ENCODE results near the gene CAMK1D.

CAMK1D gene

GRCh38 chr10:12538491-12538995 is 189.2 kb downstream of the CAMK1D start:
- H3K4me1 ChIP-seq (ENCODE audit: control insufficient read depth, low read length) = no peaks in the 10 kb centered on the region
- H3K4me3 ChIP-seq (ENCODE audit: low read length) = no peak overlapping the region
- TF ChIP-seq, protein P1, sequence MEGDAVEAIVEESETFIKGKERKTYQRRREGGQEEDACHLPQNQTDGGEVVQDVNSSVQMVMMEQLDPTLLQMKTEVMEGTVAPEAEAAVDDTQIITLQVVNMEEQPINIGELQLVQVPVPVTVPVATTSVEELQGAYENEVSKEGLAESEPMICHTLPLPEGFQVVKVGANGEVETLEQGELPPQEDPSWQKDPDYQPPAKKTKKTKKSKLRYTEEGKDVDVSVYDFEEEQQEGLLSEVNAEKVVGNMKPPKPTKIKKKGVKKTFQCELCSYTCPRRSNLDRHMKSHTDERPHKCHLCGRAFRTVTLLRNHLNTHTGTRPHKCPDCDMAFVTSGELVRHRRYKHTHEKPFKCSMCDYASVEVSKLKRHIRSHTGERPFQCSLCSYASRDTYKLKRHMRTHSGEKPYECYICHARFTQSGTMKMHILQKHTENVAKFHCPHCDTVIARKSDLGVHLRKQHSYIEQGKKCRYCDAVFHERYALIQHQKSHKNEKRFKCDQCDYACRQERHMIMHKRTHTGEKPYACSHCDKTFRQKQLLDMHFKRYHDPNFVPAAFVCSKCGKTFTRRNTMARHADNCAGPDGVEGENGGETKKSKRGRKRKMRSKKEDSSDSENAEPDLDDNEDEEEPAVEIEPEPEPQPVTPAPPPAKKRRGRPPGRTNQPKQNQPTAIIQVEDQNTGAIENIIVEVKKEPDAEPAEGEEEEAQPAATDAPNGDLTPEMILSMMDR (IDR thresholded peaks at IDR 0.05; ENCODE audit: low read depth, low read length, poor library complexity, severe bottlenecking) = no peak
- TF ChIP-seq EZH2phosphoT487 (IDR thresholded peaks at IDR 0.05; ENCODE audit: borderline replicate concordance, low read length) = no peak
- peaks cover 92% of the 10 kb centered on the region for H3K79me2 ChIP-seq (ENCODE audit: control insufficient read depth, low read length)
- no peaks in the 10 kb centered on the region for H3K36me3 ChIP-seq (ENCODE audit: control insufficient read depth, low read length)
- no peak overlapping the region for H3K4me2 ChIP-seq (ENCODE audit: low read length)
- no peak overlapping the region for H3K27ac ChIP-seq (ENCODE audit: low read depth, low read length)
- no peaks in the 10 kb centered on the region for H3K9me3 ChIP-seq (ENCODE audit: control insufficient read depth, insufficient read depth, low read length)
- no peaks in the 10 kb centered on the region for H3K27me3 ChIP-seq (ENCODE audit: control insufficient read depth, low read length)
- H4K20me1 ChIP-seq (ENCODE audit: control insufficient read depth, insufficient read depth, low read depth, low read length) = peaks cover 11% of the 10 kb centered on the region
- no peaks in the 10 kb centered on the region for H3K9me2 ChIP-seq (replicated peaks; ENCODE audit: control insufficient read depth, low read length)
- no peaks in the 10 kb centered on the region for H3F3A ChIP-seq (ENCODE audit: control insufficient read depth, insufficient read depth)

DNA sequence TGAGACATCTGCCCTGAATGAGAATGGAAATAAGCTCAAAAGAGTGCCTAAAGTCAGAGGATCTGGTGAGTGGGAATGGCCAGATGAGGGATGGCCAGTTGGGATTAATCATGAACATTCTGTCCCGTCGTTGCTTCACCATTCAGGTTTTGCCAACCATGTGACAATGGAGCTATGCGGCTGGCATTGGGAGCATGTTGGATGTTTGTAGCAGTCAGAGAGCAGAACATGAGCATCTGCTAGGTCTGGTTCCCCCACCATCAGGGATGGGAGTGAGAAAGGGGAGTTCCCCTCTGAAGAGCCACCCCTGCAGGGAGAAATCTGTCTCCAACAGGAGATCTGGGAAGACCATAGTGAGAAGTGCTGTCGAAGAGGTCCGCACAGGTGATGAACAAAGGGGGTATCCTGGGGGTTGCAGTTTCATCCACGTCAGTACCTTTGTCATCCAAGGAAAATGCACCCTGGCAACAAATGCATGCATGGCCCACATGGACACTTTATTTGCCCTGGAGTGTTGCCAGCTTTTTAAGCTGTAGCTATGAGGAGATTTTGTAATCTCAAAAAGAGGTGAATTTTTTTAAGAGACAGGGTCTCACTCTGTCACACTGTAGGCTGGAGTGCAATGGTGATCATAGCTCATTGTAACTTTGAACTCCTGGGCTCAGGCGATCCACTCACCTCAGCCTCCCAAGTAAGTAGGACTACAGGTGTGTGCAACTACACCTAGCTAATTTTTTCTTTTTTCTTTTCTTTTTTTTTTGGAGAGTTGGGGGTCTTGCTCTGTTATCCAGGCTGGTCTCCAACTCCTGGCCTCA is 190.2 kb downstream of the CAMK1D start:
- Histone ChIP-seq H3K9me2 (replicated peaks; ENCODE audit: control insufficient read depth, low read length) (no peaks in the 10 kb centered on the region), H3F3A (ENCODE audit: control insufficient read depth, insufficient read depth) (no peaks in the 10 kb centered on the region), H3K36me3 (ENCODE audit: control insufficient read depth, low read length) (no peaks in the 10 kb centered on the region), H3K4me2 (ENCODE audit: low read length) (no peak overlapping the region), H3K27ac (ENCODE audit: low read depth, low read length) (no peak overlapping the region), H3K27me3 (ENCODE audit: control insufficient read depth, low read length) (no peaks in the 10 kb centered on the region), H3K4me3 (ENCODE audit: low read length) (no peak overlapping the region), H3K4me1 (ENCODE audit: control insufficient read depth, low read length) (no peaks in the 10 kb centered on the region), H3K9me3 (ENCODE audit: control insufficient read depth, insufficient read depth, low read length) (no peaks in the 10 kb centered on the region), H3K79me2 (ENCODE audit: control insufficient read depth, low read length) (peaks cover 91% of the 10 kb centered on the region), H4K20me1 (ENCODE audit: control insufficient read depth, insufficient read depth, low read depth, low read length) (peaks cover 12% of the 10 kb centered on the region)
- TF ChIP-seq, protein P1 (IDR thresholded peaks at IDR 0.05; ENCODE audit: low read depth, low read length, poor library complexity, severe bottlenecking) = no peak
- TF ChIP-seq EZH2phosphoT487 (IDR thresholded peaks at IDR 0.05; ENCODE audit: borderline replicate concordance, low read length) = no peak

- Histone ChIP-seq H3K9me3 (ENCODE audit: control insufficient read depth, insufficient read depth, low read length) (no peaks in the 10 kb centered on the region), H3K4me1 (ENCODE audit: control insufficient read depth, low read length) (no peaks in the 10 kb centered on the region), H3K36me3 (ENCODE audit: control insufficient read depth, low read length) (no peaks in the 10 kb centered on the region), H4K20me1 (ENCODE audit: control insufficient read depth, insufficient read depth, low read depth, low read length) (peaks cover 12% of the 10 kb centered on the region), H3K27me3 (ENCODE audit: control insufficient read depth, low read length) (no peaks in the 10 kb centered on the region), H3K79me2 (ENCODE audit: control insufficient read depth, low read length) (peaks cover 89% of the 10 kb centered on the region), H3K27ac (ENCODE audit: low read depth, low read length) (no peak overlapping the region), H3K4me3 (ENCODE audit: low read length) (no peak overlapping the region), H3F3A (ENCODE audit: control insufficient read depth, insufficient read depth) (no peaks in the 10 kb centered on the region), H3K4me2 (ENCODE audit: low read length) (no peak overlapping the region), H3K9me2 (replicated peaks; ENCODE audit: control insufficient read depth, low read length) (no peaks in the 10 kb centered on the region)
- TF ChIP-seq, protein P1 (IDR thresholded peaks at IDR 0.05; ENCODE audit: low read depth, low read length, poor library complexity, severe bottlenecking) = no peak
- no peak for TF ChIP-seq EZH2phosphoT487 (IDR thresholded peaks at IDR 0.05; ENCODE audit: borderline replicate concordance, low read length)
Observed at GRCh38 chr10:12540341-12540781, 191.0 kb downstream of the CAMK1D start.

Data from DOHH2 (cell line).